Smooth muscle cell (in vitro differentiated cells): ENCODE measurements around the gene TMCC3. TPM values are rescaled to one million over a fixed set of nuclear protein-coding genes. Genes with fewer than 3 reads are reported as not detected.

ENCODE experiments used
- DNase-seq: peaks from one replicate; lab custom pipeline; 2025; ENCODE audit not compliant: unreplicated experiment; lab: John Stamatoyannopoulos, UW
- H2AFZ ChIP-seq: fragments of 200-600 bp; sonication (generic); 2 replicates; pipeline ENCODE4 v1.6.0; 2016; ENCODE audit warnings: antibody characterized with exemption, low read depth, mild to moderate bottlenecking
- H3F3A ChIP-seq: fragments of 200-600 bp; sonication (generic); 2 replicates; pipeline ENCODE4 v1.6.0; 2017; ENCODE audit warnings: antibody characterized with exemption, low read depth
- H3K27ac ChIP-seq: fragments of 200-600 bp; sonication (generic); 2 replicates; pipeline ENCODE4 v1.5.1; 2016; ENCODE audit warnings: low read depth, mild to moderate bottlenecking
- H3K27me3 ChIP-seq: fragments of 200-600 bp; sonication (generic); 2 replicates; pipeline ENCODE4 v1.6.1; 2016; ENCODE audit warnings: low read depth, mild to moderate bottlenecking
- H3K36me3 ChIP-seq: fragments of 200-600 bp; sonication (generic); 2 replicates; pipeline ENCODE4 v1.5.1; 2016; ENCODE audit warnings: low read depth
- H3K4me1 ChIP-seq: fragments of 200-600 bp; sonication (generic); 2 replicates; pipeline ENCODE4 v1.5.1; 2016; ENCODE audit warnings: low read depth
- H3K4me2 ChIP-seq: fragments of 200-600 bp; sonication (generic); 2 replicates; pipeline ENCODE4 v1.6.0; 2016; ENCODE audit warnings: mild to moderate bottlenecking
- H3K4me3 ChIP-seq: fragments of 200-600 bp; sonication (generic); 2 replicates; pipeline ENCODE4 v1.5.1; 2016; ENCODE audit warnings: mild to moderate bottlenecking
- H3K79me2 ChIP-seq: fragments of 200-600 bp; sonication (generic); 2 replicates; pipeline ENCODE4 v1.6.0; 2016; ENCODE audit warnings: low read depth, mild to moderate bottlenecking
- H3K9ac ChIP-seq: fragments of 200-600 bp; sonication (generic); 2 replicates; pipeline ENCODE4 v1.6.0; 2016; ENCODE audit warnings: low read depth
- H3K9me3 ChIP-seq: fragments of 200-600 bp; sonication (generic); replicated peaks from 2 replicates; pipeline ENCODE4 v1.5.1; 2016; ENCODE audit warnings: low read depth
- H4K20me1 ChIP-seq: fragments of 200-600 bp; sonication (generic); 2 replicates; pipeline ENCODE4 v1.6.0; 2016; ENCODE audit warnings: low read depth
- CTCF ChIP-seq: fragments of 200-600 bp; sonication (generic); IDR thresholded peaks from 2 replicates; pipeline ENCODE4 v1.5.1; 2017; ENCODE audit warnings: borderline replicate concordance, mild to moderate bottlenecking, antibody characterized with exemption; ENCODE audit not compliant: insufficient read depth, poor library complexity, severe bottlenecking
- WGBS: methylation state at CpG from one replicate; pipeline ENCODE4 v1.1.7; 2016; ENCODE audit warnings: low lambda C conversion rate; 5-methylcytosine and 5-hydroxymethylcytosine counted together
- polyA plus RNA-seq: library from polyadenylated mRNA; unstranded; fragments of >200 nt; fragmentation: Nextera tagmentation; extraction: Ambion mirVana; gene quantifications from 2 replicates; pipeline ENCODE4 v1.2.1, GENCODE V29; 2016
- total RNA-seq: library from RNA; depleted of rRNA; stranded (reverse); fragments of >200 nt; gene quantifications from 2 replicates; pipeline ENCODE4 v1.2.3, GENCODE V29; 2014

Gene TMCC3
- total and polyA plus RNA-seq, 2 experiments from 2014 or later, result 7.0 to 11.2 TPM

GRCh38 chr12:94575645-94576403 is 74.5 kb downstream of the TMCC3 start:
- no peak for DNase-seq
- Histone ChIP-seq H3K79me2 (no peaks in the 10 kb centered on the region), H4K20me1 (peaks cover 7% of the 10 kb centered on the region), H3K36me3 (no peaks in the 10 kb centered on the region), H3F3A (no peaks in the 10 kb centered on the region), H3K4me3 (no peak overlapping the region), H3K27ac (no peak overlapping the region), H3K9me3 (no peaks in the 10 kb centered on the region), H2AFZ (no peak overlapping the region), H3K9ac (no peak overlapping the region), H3K27me3 (no peaks in the 10 kb centered on the region), H3K4me2 (no peak overlapping the region), H3K4me1 (no peaks in the 10 kb centered on the region)
- no peak for TF ChIP-seq CTCF
- 53% methylated on average over 12 of the region's 12 CpGs for WGBS

GRCh38 chr12:94575024-94575423 is 75.3 kb downstream of the TMCC3 start:
- Histone ChIP-seq H3K9ac (no peak overlapping the region), H3K27me3 (no peaks in the 10 kb centered on the region), H4K20me1 (peaks cover 7% of the 10 kb centered on the region), H3K36me3 (no peaks in the 10 kb centered on the region), H3K4me3 (no peak overlapping the region), H3K79me2 (no peaks in the 10 kb centered on the region), H3K9me3 (no peaks in the 10 kb centered on the region), H2AFZ (no peak overlapping the region), H3F3A (no peaks in the 10 kb centered on the region), H3K27ac (no peak overlapping the region), H3K4me1 (no peaks in the 10 kb centered on the region), H3K4me2 (no peak overlapping the region)
- WGBS, result 66% methylated on average over 2 of the region's 2 CpGs
- DNase-seq, result no peak
- no peak for TF ChIP-seq CTCF

GRCh38 chr12:94571556-94571955 is 78.8 kb downstream of the TMCC3 start:
- no peak for DNase-seq
- Histone ChIP-seq H3K27ac (no peak overlapping the region), H3K79me2 (no peaks in the 10 kb centered on the region), H3K9ac (no peak overlapping the region), H3K4me2 (no peak overlapping the region), H3K36me3 (no peaks in the 10 kb centered on the region), H3F3A (no peaks in the 10 kb centered on the region), H3K27me3 (no peaks in the 10 kb centered on the region), H3K4me1 (no peaks in the 10 kb centered on the region), H3K9me3 (no peaks in the 10 kb centered on the region), H2AFZ (no peak overlapping the region), H3K4me3 (no peak overlapping the region), H4K20me1 (no peaks in the 10 kb centered on the region)
- WGBS, result 72% methylated on average over 12 of the region's 12 CpGs
- no peak for TF ChIP-seq CTCF

GRCh38 chr12:94570161-94570560 is 80.2 kb downstream of the TMCC3 start:
- Histone ChIP-seq H3F3A (no peaks in the 10 kb centered on the region), H3K79me2 (no peaks in the 10 kb centered on the region), H4K20me1 (no peaks in the 10 kb centered on the region), H2AFZ (no peak overlapping the region), H3K9me3 (no peaks in the 10 kb centered on the region), H3K27ac (no peak overlapping the region), H3K4me2 (no peak overlapping the region), H3K9ac (no peak overlapping the region), H3K4me3 (no peak overlapping the region), H3K27me3 (no peaks in the 10 kb centered on the region), H3K4me1 (no peaks in the 10 kb centered on the region), H3K36me3 (no peaks in the 10 kb centered on the region)
- DNase-seq, result no peak
- TF ChIP-seq CTCF, result no peak
- WGBS, result 89% methylated on average over 7 of the region's 7 CpGs
